Activated CD8-positive, alpha-beta memory T cell treated with anti-CD3 and anti-CD28 coated beads, Interleukin-2, amount 50 U/mL, for 24 hours (primary cell): ENCODE results near the gene NTRK3.

Experiments used
- DNase-seq: peaks from one replicate; pipeline ENCODE4 v3.0.0-alpha.2; 2020; ENCODE audit errors: extremely low read depth

The NTRK3 gene

GRCh38 chr15:88120026-88120425 lies 136.5 kb downstream of the NTRK3 start:
- DNase-seq, result no peak

GRCh38 chr15:88118741-88119140 lies 137.8 kb downstream of the NTRK3 start:
- DNase-seq, result no peak

GRCh38 chr15:88118035-88118434 lies 138.5 kb downstream of the NTRK3 start:
- no peak for DNase-seq

GRCh38 chr15:88115486-88116152 lies 140.9 kb downstream of the NTRK3 start:
- no peak for DNase-seq

- DNase-seq, result no peak
Observed at GRCh38 chr15:88113613-88114308, 142.8 kb downstream of the NTRK3 start.

- no peak for DNase-seq
Observed at GRCh38 chr15:88108991-88109390, 147.5 kb downstream of the NTRK3 start.

- no peak for DNase-seq
Observed at GRCh38 chr15:88108477-88108876, 148.1 kb downstream of the NTRK3 start.

GRCh38 chr15:88106074-88106473 lies 150.5 kb downstream of the NTRK3 start:
- DNase-seq, result no peak

- no peak for DNase-seq
Observed at GRCh38 chr15:88104357-88104756, 152.2 kb downstream of the NTRK3 start.

GRCh38 chr15:88100181-88100580 lies 156.4 kb downstream of the NTRK3 start:
- DNase-seq, result no peak

- DNase-seq, result no peak
Observed at GRCh38 chr15:88098361-88098760, 158.2 kb downstream of the NTRK3 start.

GRCh38 chr15:88091444-88092016 lies 165.0 kb downstream of the NTRK3 start:
- DNase-seq, result no peak

GRCh38 chr15:88090481-88091011 lies 166.0 kb downstream of the NTRK3 start:
- DNase-seq, result no peak

GRCh38 chr15:88089731-88090130 lies 166.8 kb downstream of the NTRK3 start:
- no peak for DNase-seq

- no peak for DNase-seq
Observed at GRCh38 chr15:88089024-88089620, 167.4 kb downstream of the NTRK3 start.

GRCh38 chr15:88083811-88084760 lies 172.5 kb downstream of the NTRK3 start:
- DNase-seq, result no peak

GRCh38 chr15:88080616-88081015 lies 175.9 kb downstream of the NTRK3 start:
- DNase-seq, result no peak

GRCh38 chr15:88077296-88078020 lies 179.1 kb downstream of the NTRK3 start:
- no peak for DNase-seq

- no peak for DNase-seq
Observed at GRCh38 chr15:88076328-88076727, 180.2 kb downstream of the NTRK3 start.

GRCh38 chr15:88075102-88075501 lies 181.4 kb downstream of the NTRK3 start:
- no peak for DNase-seq

- DNase-seq, result no peak
Observed at GRCh38 chr15:88074386-88074785, 182.2 kb downstream of the NTRK3 start.
